Measurements from ENCODE around the gene CCR9.

GRCh38 chr3:45841757-45842491 lies 44.4 kb upstream of the CCR9 start, which contains the start of gene LZTFL1:
- TF ChIP-seq EZH2 (IDR thresholded peaks at IDR 0.05; ENCODE audit: insufficient read depth, low read length) (no peak), CTCF (IDR thresholded peaks at IDR 0.05; ENCODE audit: insufficient read depth, low read depth, low read length) (no peak)

Data from astrocyte (in vitro differentiated cells and primary cell).